ENCODE measurements around the gene PERM1.
A peak's percentile ranks its signal among the peaks of the same experiment; 100 is the strongest.

- no peak for TF ChIP-seq ZC3H11A (IDR thresholded peaks at IDR 0.05; ENCODE audit: low read depth, low read length)
- TF ChIP-seq ARNT (IDR thresholded peaks at IDR 0.05): no peak
- TF ChIP-seq, protein P1, sequence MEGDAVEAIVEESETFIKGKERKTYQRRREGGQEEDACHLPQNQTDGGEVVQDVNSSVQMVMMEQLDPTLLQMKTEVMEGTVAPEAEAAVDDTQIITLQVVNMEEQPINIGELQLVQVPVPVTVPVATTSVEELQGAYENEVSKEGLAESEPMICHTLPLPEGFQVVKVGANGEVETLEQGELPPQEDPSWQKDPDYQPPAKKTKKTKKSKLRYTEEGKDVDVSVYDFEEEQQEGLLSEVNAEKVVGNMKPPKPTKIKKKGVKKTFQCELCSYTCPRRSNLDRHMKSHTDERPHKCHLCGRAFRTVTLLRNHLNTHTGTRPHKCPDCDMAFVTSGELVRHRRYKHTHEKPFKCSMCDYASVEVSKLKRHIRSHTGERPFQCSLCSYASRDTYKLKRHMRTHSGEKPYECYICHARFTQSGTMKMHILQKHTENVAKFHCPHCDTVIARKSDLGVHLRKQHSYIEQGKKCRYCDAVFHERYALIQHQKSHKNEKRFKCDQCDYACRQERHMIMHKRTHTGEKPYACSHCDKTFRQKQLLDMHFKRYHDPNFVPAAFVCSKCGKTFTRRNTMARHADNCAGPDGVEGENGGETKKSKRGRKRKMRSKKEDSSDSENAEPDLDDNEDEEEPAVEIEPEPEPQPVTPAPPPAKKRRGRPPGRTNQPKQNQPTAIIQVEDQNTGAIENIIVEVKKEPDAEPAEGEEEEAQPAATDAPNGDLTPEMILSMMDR (IDR thresholded peaks at IDR 0.05 in 2 of 3, conservative IDR thresholded peaks at IDR 0.05 in 1 of 3; ENCODE audit: insufficient read depth in 2 of 3, low read depth in 1 of 3, low read length in 3 of 3): peak; percentile 66 to 98 (median 95)
- TF ChIP-seq, protein P2, sequence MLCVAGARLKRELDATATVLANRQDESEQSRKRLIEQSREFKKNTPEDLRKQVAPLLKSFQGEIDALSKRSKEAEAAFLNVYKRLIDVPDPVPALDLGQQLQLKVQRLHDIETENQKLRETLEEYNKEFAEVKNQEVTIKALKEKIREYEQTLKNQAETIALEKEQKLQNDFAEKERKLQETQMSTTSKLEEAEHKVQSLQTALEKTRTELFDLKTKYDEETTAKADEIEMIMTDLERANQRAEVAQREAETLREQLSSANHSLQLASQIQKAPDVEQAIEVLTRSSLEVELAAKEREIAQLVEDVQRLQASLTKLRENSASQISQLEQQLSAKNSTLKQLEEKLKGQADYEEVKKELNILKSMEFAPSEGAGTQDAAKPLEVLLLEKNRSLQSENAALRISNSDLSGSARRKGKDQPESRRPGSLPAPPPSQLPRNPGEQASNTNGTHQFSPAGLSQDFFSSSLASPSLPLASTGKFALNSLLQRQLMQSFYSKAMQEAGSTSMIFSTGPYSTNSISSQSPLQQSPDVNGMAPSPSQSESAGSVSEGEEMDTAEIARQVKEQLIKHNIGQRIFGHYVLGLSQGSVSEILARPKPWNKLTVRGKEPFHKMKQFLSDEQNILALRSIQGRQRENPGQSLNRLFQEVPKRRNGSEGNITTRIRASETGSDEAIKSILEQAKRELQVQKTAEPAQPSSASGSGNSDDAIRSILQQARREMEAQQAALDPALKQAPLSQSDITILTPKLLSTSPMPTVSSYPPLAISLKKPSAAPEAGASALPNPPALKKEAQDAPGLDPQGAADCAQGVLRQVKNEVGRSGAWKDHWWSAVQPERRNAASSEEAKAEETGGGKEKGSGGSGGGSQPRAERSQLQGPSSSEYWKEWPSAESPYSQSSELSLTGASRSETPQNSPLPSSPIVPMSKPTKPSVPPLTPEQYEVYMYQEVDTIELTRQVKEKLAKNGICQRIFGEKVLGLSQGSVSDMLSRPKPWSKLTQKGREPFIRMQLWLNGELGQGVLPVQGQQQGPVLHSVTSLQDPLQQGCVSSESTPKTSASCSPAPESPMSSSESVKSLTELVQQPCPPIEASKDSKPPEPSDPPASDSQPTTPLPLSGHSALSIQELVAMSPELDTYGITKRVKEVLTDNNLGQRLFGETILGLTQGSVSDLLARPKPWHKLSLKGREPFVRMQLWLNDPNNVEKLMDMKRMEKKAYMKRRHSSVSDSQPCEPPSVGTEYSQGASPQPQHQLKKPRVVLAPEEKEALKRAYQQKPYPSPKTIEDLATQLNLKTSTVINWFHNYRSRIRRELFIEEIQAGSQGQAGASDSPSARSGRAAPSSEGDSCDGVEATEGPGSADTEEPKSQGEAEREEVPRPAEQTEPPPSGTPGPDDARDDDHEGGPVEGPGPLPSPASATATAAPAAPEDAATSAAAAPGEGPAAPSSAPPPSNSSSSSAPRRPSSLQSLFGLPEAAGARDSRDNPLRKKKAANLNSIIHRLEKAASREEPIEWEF (CRISPR knock-in tag; IDR thresholded peaks at IDR 0.05): no peak
- no peak for TF ChIP-seq PKNOX1 (IDR thresholded peaks at IDR 0.05)
- TF ChIP-seq NR0B1 (IDR thresholded peaks at IDR 0.05; ENCODE audit: partially characterized antibody): no peak
- no peak for TF ChIP-seq SMARCC2 (IDR thresholded peaks at IDR 0.05; ENCODE audit: low read depth)
- TF ChIP-seq MAX (CRISPR knock-in tag; IDR thresholded peaks at IDR 0.05): peak; percentile 78
- no peak for TF ChIP-seq POLR2AphosphoS5 (IDR thresholded peaks at IDR 0.05; ENCODE audit: control insufficient read depth, insufficient read depth, low read depth, low read length)
- no peak for TF ChIP-seq HLTF (IDR thresholded peaks at IDR 0.05)
- no peak for TF ChIP-seq PTRF (tag; IDR thresholded peaks at IDR 0.05)
- no peak for TF ChIP-seq MTA1 (IDR thresholded peaks at IDR 0.05; ENCODE audit: borderline replicate concordance)
- TF ChIP-seq ETV5 (CRISPR knock-in tag; IDR thresholded peaks at IDR 0.05; ENCODE audit: low read depth): no peak
Observed at GRCh38 chr1:938088-938683, 43.7 kb downstream of the PERM1 start.

Measured in K562 (cell line).